Measurements from ENCODE around the gene LIN54.

GRCh38 chr4:82981138-82981537 lies 29.5 kb downstream of the LIN54 start:
- TF ChIP-seq CTCF (conservative IDR thresholded peaks at IDR 0.05), result no peak
- no peak for TF ChIP-seq ZFX (IDR thresholded peaks at IDR 0.05)

All from C4-2B (cell line).